ENCODE data around the gene CDK14.
"Not testable (repeated sequence)": the region's sequence is repeated elsewhere in the genome, so short reads cannot be mapped to it uniquely, and the experiment has no call there.

The CDK14 gene

DNA sequence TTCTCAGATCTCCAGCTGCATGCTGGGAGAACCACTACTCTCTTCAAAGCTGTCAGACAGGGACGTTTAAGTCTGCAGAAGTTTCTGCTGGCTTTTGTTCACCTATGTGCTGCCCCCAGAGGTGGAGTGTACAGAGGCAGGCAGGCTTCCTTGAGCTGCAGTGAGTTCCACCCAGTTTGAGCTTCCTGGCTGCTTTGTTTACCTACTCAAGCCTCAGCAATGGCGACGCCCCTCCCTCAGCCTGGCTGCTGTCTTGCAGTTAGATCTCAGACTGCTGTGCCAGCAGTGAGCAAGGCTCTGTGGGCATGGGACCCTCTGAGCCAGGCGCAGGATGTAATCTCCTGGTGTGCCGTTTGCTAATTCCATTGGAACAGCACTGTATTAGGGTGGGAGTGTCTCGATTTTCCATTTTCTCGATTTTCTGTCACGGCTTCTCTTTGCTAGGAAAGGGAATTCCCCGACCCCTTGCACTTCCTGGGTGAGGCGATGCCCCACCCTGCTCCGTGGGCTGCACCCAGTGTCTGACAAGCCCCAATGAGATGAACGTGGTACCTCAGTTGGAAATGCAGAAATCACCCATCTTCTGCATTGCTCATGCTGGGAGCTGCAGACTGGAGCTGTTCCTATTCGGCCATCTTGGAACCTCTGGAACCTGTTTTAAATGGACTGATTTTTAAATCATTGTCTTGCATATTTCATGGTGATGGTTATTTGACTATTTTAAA, 332.7 kb downstream of the CDK14 start:
- not testable (repeated sequence) for DNase-seq

- no peak for DNase-seq
Measured at GRCh38 chr7:90931986-90932916, 336.1 kb downstream of the CDK14 start.

- DNase-seq = no peak
Measured at GRCh38 chr7:90933041-90933440, 336.9 kb downstream of the CDK14 start.

DNA sequence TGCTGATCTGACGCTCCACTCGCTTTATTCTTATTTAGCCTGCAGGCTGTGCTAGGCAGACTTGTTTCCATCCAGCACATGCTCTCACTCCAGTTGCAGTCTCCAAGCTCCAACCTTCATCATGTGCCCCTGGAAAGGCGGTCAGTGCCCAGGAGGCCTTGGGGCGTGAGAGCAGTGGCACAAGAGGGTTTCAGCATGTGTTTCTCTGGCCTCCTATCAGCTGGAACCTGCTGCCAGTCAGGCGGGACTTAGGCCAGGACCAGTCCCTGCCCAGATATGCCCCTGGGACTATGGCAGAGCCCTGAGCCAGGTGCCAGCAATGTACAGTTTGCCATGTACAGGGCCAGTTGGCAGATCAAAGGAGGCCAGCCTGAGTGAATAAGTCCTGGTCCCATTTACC, 337.9 kb downstream of the CDK14 start:
- no peak for DNase-seq

DNA sequence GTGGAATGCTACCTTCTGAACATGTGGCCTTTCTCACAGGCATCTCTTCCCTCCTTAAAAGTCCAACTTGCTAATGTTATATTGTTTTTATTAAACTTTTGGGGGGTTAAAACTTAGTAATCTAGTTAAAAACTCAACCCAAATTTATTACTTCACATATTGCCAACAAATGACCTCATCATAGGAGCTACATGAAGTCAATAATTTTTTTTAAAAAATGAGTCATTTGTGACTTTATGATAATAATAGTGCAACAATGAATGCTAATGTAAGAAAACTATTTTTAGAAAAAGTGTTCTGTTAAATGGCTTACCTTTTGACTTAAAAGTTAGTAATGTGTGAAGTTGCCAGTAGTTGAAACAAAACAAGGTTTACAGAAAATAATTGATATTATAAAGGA, 342.2 kb downstream of the CDK14 start:
- no peak for DNase-seq

- DNase-seq = no peak
Measured at GRCh38 chr7:90939666-90940065, 343.5 kb downstream of the CDK14 start.

DNA sequence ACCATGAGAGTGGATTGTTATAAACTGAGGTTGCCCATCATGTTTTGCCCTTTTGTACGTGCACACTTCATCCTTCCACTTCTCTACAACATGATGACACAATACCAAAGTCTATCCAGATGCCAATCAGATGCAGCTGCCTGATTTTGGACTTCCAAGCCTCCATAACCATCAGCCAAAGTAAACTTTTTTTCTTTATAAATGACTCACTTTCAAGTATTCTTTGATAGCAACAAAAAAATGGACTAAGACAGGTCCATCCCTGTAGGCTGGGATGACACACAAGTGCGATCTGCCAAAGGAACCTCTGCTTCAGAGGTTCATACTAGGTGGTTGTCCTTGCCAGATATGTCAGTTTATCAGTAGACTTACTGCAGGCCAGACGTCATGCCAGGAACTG, 347.9 kb downstream of the CDK14 start:
- DNase-seq = no peak

- no peak for DNase-seq
Measured at GRCh38 chr7:90945104-90945787, 349.1 kb downstream of the CDK14 start.

DNA sequence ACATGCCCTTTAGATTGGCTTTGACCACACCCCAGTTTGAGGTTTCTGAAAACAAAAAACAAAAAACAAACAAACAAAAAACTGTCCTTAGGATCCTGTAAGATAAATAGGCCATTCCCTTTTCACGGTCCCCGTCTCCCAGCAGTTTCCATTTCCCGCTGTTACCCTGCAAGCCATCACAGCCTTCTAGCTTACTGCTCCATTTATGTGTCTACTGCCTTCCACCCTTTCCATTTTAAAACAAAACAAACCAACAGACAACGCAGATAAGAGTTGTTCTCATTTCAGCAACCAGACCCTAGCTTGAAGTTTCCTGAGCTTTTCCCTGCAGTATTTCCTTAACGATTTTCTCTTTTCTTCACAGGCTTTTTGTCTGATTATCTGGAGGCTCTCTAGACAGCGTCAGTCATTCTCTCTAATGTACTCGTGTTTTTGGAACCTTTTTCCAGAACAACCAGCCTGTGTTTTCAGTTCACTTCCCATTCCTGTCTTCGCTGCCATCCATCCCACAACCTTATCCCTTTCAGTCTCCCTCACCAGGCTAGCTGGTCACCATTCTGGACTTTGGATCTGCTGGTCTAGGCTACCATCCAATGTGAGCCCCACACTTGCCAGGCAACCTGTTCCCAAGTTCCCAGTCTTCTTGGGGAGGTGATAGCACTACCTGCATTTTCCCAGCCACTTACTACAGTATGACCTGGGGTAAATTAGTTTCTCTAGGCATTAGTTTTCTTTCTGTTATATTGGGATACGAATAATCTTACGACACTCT, 350.8 kb downstream of the CDK14 start:
- DNase-seq = no peak

DNA sequence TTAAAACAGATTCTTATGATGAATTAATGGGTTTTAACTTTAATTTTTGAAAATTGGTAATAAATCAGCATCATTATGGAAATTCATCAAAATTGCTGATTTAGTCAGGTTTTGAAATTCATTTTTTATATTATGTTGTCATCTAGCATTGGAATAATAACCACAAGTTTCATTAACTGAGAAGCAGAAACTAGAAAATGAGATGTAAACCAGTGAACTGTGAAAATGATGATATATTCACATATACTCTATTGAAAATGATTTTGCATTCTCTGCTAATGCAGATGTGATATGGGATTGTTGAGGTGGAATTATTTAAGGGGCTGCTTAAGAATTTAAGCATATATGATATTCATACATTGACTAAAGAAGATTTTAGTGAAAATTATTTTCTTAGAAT, 352.0 kb downstream of the CDK14 start:
- no peak for DNase-seq

GRCh38 chr7:90951229-90951628, 355.1 kb downstream of the CDK14 start:
- DNase-seq = no peak

GRCh38 chr7:90951986-90952954, 356.1 kb downstream of the CDK14 start:
- DNase-seq = no peak

- no peak for DNase-seq
Measured at GRCh38 chr7:90955641-90956207, 359.6 kb downstream of the CDK14 start.

DNA sequence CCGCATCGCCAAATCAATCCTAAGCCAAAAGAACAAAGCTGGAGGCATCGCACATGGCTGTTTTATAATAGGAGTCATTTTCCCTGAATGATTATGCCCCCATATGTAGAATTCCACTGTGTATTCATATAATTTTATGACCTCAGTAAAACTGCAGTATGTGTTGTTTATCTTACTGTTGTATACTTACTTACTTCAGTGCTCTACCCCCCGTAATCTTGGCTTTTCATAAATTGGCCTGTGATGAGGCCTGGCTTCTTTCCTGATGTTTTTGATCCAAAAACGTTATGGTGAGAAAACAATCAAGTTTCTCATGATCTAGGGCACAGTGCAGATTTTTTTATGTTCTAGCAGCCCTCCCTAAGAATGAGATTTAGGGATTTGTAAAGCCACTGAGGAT, 361.8 kb downstream of the CDK14 start:
- no peak for DNase-seq

DNA sequence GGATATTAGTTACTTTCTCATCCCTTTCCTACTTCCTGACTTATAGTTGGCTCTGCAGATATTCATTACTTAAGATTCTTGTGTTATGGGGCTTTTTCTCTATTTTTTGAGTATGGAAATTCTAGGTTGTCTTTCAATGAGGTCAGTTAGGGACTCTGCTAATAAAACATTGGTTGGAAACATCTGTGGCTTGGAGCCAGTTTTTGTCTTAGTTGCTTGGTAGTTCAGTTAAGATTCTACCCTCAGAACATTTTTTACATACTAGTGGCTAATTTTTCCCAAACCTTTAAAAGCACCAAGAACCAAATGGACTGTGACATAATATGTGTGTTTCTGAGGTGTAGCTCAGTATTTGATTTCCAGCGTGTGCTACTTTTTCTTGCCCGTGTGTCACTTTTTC, 362.5 kb downstream of the CDK14 start:
- no peak for DNase-seq

DNA sequence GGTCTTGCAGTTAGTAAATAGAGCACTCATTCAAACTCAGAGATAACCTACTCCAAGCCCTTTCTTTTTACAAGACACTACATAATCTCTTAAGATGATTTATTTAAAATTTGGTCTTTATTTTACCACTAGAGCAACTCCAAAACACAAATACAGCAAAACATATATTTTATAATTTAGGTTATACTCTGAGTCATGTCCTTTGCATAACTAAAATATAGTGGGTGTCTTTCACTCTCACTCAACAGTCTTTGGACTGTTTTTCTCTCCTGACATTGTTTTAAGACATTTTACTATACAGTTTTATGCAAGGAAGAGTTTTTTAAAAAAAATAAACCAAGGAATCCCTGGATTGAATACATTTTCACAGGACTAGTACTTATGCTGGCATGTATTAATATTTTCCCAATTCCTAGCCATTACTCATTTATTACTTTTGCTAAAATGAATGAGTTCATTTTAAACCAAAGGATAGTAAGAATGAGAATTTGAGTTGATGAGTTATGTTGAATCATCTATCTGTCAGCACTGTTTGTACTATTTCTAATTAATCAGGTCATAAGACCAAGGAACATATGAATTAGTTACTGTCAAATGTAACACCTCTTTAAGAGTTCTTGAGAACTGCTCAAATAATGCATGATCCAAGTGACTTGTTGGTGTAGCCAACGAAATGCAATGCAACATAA, 365.1 kb downstream of the CDK14 start:
- DNase-seq = no peak

GRCh38 chr7:90965211-90965610, 369.1 kb downstream of the CDK14 start:
- no peak for DNase-seq

GRCh38 chr7:90966346-90966745, 370.2 kb downstream of the CDK14 start:
- DNase-seq = no peak

DNA sequence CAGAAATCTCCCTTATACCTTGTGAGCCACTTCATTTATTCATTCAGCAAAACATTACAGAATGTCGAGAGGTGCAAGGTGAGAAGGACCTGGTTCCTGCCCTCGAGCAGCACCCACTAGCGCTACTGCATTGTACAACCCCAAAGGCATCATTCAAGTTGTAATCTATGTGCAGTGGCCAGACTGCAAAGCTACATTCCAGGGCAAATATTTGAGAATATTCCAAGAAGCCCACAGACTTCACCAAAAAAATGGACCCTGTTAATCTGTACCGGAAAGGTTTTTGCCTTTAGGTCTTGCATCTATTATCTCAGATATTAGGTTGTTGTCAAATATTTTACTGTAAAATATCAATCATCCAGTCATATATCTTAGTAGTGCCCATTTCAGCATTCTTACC, 372.8 kb downstream of the CDK14 start:
- no peak for DNase-seq

- no peak for DNase-seq
Measured at GRCh38 chr7:90972906-90973550, 376.9 kb downstream of the CDK14 start.
